Measurements from ENCODE around the gene GABRG2.
"Not testable (repeated sequence)": the region's sequence is repeated elsewhere in the genome, so short reads cannot be mapped to it uniquely, and the experiment has no call there.

Gene GABRG2

DNA sequence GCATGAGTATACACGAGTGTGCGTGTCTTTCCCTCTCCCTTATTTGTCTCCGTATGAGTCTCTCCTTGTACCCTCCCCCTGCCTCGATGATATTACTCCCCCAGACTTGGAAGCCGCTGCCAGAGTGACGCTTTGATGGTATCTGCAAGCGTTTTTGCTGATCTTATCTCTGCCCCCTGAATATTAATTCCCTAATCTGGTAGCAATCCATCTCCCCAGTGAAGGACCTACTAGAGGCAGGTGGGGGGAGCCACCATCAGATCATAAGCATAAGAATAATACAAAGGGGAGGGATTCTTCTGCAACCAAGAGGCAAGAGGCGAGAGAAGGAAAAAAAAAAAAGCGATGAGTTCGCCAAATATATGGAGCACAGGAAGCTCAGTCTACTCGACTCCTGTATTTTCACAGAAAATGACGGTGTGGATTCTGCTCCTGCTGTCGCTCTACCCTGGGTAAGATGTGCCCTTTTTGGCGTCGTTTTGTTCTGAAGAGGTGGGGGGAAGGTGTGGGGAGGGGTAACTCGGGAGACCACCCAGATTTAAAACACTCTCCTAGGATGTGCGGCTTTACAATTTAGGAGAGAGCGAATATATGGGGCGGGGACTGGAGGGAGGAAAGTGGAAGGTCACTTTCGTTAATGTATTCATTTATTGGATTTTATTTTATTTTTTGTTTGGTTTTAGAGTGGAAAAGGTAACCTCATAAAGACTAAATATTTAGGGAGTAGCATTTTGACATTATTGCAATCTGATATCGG lies at the start of gene GABRG2:
Gene GABRG2 (plus strand): TSS at position 119 of the 757 bp plus-strand sequence. CDS start 227 bp downstream, at position 346.
- no peak for DNase-seq

DNA sequence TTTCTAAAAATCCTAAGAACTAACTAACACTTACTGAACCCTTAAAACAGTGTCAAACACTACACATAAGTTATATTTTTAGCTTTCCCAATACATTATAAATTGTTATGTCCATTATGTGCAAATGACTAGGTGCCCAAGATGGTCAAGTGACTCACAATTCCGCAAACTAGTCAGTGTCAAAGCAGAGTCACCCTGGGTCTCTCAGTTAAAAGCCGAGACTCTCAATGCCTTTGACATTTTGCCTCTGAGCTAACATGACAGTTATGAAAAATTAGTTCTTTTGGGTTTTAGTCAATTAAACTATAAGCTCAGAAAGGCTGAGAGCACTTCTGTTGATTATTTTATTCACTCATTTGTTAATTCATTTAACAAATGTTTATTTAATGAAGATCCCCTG lies 42.3 kb upstream of the GABRG2 start:
- no peak for DNase-seq

DNA sequence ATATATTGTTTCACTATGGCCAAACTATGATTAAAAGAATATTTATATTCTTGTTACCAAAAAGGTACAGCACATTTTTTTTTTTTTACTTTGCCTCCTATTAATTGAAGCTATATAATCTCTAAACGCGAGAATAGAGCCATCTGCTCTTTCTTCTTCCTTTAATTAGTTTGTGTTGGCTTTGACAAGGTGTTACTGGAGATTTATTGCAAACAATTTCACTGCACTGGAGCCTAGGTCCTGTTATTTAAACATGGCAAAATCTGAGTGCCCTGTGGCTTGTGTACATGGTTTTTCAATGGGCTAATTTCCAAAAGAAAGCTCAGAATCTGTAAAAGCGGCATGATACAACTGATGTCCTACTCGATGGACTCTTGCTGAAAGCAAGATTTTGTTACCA lies 40.8 kb upstream of the GABRG2 start:
- DNase-seq = no peak

DNA sequence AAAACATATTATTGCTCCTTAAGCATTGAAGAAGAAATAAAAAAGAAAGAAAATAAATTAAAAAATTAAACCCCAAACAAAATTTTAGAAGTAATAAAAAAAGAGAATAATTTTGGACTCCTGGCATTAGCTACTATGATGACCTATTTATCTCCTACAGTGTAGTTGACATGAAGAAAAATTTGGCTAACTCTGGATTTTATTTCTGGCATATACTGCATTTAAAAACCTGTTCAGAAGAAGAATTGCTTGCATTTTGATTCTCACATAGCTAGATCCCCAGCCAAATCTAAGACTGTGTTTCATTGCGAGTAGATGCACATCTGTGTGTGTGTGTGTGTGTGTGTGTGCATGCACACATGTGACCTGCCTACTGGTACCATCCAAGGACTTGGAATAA lies 30.1 kb upstream of the GABRG2 start:
- DNase-seq = no peak

DNA sequence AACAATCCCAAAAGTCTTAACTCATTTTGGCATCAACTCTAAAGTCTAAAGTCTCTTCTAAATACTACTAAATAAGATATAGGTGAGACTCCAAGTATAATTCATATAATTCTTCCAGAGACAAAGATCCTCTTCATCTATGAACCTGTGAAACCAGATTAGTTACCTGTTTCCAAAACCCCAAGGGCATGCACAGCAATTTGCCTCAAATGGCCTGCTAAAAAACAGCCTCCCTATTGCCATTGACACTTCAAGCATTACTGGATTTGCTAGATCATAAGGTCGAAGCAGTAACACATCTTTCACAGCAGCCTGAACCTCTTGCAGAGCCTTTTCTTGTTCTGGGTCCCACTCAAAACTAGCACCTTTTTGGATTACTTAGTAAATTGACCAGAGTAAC lies 20.3 kb upstream of the GABRG2 start:
- DNase-seq = no peak

DNA sequence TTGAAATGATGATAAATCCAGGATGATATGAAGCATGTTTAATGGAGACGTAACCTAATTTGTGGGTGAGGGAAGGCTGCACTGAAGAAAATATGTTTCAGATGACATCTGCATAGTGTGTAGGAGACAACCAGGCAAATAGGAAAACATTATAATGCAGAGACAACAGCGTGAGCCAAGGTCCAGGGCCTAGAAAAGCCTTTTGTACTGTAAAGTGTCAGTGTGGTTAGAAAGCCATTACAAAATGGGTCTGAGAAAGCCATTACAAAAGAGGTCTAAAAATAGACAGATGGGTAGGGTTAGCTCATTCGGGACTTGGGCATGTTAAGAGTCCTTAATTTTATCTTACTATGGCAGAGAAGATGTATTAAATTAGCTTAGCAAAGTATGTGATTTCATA lies 14.9 kb upstream of the GABRG2 start:
- DNase-seq = no peak

DNA sequence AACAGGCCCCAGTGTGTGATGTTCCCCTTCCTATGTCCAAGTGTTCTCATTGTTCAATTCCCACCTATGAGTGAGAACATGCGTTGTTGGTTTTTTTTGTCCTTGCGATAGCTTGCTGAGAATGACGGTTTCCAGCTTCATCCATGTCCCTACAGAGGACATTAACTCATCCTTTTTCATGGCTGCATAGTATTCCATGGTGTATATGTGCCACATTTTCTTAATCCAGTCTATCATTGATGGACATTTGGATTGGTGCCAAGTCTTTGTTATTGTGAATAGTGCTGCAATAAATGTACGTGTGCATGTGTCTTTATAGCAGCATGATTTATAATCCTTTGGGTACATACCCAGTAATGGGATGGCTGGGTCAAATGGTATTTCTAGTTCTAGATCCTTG lies 12.5 kb upstream of the GABRG2 start:
- not testable (repeated sequence) for DNase-seq

DNA sequence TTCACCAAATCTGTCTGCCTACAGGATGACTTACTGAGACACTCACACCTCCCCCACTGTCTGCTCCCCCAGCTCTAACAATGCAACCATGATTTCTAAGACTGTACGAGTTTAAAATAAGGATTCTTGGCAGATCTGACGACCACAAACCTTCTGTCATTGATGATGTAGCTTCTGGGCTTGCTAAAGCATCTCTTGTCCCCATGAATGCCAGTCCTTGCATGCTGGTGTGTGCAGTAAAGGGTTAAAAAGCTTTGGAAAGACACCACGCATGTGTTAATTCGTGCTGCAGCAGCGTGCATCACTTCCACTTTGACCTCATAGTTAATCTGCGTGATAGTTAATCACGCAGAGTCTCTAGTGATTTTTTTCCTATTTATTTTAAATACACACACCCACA lies 411 bp upstream of the GABRG2 start:
- no peak for DNase-seq

DNA sequence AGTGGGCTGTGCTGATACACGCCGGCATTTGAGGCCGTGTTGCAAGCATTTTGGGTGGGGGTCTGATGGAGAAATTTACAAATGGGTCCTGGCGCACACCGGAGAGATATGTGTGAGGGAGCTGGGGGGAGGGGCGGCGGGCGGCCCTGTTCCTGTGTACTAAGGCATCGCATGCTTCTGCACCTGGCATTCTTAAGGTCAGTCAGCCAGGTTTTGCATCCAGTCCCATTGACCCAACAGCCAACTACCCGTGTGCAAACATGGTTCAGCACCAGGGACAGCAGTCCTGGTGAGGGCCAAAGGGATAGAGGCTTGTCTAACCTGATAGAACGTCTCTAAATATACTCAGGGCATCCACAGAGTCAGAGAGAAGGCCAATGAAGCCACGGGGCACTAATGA lies 839 bp downstream of the GABRG2 start:
- no peak for DNase-seq

DNA sequence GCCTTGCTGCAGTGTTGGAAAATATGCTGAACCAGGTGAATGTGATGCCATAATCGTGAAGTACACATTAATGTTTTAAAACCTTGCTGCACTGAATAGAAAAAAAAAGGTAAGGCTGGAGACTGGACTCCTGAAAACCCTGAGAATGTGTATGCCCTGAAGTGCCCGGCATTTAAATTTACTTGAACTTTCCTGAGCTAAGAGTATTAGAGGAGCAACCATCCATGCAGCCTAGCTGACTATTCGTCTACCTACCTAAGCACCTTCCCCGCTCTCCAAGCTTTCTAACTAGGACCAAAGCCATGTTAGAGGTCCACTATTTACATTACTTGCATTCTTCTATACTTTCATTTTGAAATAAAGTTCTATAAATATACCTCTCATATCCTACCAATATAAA lies 1.4 kb downstream of the GABRG2 start:
- no peak for DNase-seq

DNA sequence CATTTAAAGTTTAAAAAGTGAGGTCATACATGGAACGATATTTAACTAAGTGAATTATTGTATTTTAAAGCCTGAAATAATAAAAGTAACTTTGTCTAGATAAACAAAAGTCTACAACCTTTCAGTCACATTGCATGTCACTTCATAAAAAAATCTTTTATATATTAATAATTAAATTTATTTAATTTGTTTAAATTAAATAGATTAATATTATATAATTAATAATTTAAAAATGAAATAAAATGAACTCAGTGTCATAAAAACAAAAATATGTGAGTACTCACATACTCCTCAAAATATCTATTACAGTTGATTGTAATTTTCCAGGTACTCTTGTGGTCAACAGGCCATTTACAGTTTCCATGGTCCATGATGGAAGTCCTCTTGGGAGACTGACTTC lies 11.2 kb downstream of the GABRG2 start:
- DNase-seq = no peak

DNA sequence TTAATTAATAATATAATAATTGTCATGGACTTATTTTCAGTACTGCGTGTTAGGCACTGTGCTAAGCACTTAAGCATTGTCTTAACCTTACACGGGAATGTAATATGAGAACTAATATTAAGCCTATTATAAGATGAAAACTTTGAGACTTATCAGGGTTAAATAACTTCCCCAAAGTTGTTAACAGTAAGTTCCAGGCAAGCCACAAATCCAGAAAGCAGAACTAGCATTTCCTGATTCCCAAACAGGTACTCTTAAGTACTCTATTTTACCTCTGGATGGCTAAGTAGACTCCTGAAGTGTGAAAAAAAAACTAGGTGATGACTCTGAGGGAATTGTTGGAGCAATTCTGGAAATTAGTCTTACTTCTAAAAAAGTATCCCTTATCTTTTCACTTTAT lies 23.8 kb downstream of the GABRG2 start:
- DNase-seq = no peak

DNA sequence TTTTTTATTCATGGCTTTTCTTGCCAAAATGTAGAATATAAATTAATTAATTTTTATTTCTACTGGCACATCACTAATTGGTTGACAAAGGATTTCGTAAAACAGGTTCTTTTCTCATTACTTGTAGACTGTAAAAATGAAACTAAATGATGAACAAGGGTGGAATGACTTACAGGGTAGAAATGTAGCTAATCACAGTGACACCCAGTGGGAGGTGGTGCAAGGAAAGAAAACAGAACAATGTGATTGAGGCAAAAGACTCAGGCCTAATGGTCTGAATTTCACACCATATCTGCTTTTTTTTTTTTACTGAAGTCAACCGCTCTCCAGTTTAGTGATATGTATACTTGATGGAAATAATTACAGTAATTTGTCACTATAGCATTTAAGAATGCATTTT lies 28.9 kb downstream of the GABRG2 start:
- DNase-seq = no peak

DNA sequence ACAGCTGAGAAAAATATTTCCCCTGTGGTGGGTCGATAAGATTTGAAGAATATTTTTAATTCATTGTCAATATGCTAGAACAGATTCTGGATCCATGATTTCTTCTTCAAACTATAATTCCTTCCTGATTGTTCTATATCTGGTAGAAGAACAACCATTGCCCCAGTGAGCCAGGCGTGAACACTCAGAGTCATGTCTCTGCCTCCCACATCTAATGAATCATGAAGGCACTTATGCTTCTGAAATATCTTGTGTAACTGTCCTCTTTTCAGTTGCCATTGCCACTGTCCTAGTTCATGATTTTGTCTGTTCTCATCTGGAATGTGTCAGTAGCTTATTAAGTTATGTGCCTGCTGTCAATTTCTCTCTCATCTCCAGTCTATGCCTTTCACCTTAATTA lies 40.0 kb downstream of the GABRG2 start:
- no peak for DNase-seq

DNA sequence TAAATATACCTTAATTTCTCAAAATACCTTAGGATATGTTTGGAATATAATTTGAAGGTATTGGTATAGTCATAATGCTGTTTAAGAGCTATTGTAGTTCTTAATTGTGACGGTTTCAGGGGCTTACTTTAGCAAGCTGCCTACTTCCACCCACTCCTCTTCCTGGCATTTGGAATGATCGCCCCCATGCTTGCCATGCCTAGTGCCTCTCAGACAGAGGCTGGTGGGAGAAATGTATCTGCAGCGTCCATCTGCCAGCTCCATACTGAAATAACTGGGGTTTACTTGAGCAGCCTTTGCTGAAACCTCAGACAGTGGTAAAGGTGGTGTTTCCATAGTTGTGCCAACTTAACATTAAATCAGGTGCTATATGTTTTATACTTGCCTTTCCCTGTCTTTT lies 52.2 kb downstream of the GABRG2 start:
- no peak for DNase-seq

DNA sequence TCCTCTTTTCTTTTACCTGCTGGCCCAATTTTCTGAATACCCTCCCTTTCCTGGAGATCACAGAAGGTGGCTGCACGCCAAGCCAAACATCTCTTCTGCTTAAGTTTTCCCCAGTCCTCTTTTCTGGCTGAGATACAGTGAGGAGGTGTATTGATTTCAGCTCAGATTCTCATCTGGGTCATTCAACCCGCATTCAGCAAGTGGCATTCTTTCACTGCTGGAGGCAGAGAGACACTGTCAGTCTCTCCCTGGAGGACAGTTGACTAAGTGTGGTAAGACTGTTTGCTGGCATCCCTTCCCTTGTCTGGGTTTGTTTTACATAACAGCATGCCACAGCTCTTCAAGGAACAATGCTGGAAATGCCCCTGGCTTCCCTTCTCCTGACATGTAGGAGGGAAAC lies 60.5 kb downstream of the GABRG2 start:
- no peak for DNase-seq

DNA sequence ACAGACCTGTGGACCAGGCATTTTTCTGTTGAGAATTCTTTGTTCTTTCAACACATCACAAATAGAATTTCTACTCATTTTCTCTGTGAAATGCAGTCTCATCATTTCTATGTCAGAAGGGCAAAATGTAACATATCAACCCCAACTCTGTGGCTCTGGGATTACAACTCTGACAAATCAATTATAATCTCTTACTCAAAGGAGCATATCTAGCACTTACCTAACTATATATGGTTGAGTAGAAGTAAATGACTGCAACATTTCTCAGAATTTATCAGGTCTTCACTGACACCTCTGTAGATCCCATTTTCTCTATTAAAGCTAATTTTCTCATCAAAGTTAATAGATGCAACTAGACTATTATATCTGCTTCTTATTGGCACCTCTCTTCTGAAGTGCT lies 64.8 kb downstream of the GABRG2 start:
- DNase-seq = no peak

DNA sequence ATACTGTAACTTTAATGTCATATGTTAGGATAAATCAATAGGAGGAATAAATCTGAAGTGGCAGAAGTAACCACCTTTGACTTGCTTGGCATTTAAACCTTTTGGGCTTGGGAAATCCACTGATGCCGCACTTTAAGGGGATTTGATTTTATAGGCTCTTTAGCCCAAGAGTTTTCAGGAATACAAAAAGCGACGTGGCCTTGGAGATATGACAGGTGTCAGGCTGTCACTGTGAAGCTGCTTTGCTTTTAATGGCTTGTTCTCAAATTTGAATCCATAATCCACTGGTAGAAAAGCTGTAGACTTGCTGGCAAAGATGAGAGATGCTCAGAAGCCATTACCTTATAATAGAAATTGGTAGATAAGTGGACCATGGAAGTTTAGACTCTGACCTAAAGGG lies 71.6 kb downstream of the GABRG2 start:
- no peak for DNase-seq

DNA sequence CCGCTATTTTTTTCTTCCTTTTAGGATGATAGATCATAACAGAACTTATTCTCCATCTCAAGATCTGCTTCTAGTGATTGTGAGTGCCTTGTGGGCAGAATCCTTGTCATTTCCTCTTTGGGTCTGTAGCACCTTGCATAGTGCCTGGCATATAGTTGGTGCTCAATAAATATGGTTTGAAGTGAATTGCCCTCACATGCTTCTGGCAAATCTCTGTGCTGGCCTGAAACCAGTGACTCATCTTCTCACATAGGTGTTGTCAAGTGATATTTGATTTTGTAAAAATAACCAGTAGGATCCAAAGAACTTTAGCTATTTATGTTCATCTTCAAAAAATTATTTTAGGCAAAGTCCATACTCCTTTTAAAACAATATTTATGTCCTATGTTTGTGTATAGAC lies 86.7 kb downstream of the GABRG2 start:
- no peak for DNase-seq

DNA sequence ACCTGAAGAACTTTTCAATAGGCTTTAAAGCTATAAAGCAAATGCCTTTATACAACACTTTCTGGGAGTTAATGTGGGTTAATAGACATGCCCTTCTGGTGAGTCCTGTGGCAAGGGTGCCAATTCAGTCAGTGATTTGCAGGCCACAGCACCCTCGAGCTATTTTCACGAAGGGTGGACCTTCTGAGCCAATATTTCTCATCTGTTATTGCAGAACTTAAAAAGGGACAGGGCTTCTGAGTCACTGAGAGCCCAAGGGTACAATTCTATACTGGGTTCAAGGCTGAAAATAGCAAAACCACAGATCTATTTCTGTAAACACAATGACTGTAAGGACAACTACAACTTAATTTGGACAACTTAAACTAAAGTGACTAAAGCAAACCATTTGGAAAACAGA lies 92.8 kb downstream of the GABRG2 start:
- DNase-seq = no peak

DNA sequence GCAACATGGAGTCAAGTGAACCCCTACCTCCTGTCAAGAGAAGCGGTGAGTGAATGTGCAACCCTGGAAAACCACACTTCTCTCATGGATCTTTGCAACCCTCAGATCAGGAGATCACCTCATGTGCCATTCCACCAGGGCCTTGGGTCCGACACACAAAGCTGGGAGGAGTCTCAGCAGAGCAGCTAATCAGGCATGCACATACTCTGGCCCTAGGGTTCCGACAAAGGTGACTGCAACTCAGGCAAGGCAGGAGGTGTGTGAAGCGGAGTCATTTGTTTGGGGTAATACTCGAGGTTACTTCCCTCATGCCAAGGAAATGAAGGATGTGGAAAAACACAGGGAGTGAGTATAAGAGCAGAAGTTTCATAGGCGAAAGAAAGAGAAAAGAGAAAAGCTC lies 96.1 kb downstream of the GABRG2 start:
- DNase-seq = no peak

DNA sequence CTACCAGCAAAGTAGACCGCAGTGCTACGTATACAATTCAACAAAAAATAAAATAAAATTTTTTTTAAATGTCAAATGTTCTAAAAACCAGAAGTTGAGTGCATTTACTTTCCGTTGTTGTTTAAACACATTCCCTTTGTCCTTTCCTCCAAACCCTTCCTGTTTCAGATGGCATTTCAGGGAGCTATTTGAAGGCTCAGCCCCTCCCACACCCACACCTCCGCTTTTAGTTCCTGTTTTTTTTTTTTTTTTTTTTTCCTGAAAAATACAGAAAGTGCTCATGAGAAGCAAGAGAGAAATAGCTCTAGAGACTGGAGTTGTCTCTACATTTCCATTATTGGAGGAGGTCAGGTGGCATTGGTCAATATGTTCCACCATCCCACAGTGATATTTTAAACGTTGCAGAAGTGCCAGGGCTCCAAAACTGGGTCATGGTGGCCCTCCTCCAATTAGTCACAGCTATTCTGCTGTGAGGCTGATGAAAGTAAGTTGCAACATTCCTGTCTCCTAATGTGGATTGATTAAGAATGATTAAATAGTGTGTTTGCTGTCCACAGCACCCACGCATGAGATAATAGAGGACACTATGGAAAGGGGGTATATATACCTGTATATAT lies 106.9 kb downstream of the GABRG2 start:
- DNase-seq = no peak

DNA sequence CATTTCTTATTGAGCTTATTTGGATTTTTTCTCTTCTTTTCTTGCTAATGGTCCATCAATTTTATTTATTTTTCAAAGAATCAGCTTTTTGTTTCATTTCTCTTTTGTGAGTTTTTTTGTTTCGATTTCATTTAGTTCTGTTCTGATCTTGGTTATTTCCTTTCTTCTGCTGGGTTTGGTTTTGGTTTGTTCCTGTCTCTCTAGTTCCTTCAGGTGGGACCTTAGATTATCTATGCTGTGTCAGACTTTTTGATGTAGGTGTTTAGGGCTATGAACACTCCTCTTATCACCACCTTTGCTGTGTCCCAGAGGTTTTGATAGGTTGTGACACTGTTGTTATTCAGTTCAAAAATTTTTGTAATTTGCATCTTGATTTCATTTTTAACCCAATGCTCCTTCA lies 119.8 kb downstream of the GABRG2 start:
- no peak for DNase-seq

DNA sequence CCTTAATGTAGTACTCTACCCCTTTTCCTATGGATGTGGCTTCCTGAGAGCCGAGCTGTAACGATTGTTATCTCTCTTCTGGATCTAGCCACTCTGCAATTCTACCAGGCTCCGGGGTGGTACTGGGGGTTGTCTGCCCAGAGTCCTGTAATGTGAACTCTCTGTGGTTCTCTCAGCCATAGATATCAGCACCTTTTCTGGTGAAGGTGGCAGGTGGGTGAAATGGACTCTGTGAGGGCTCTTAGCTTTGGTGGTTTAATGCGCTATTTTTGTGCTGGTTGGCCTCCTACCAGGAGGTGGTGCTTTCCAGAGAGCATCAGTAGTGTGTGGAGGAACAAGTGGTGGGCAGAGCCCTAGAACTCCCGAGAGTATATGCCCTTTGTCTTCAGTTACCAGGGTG lies 122.1 kb downstream of the GABRG2 start:
- no peak for DNase-seq

DNA sequence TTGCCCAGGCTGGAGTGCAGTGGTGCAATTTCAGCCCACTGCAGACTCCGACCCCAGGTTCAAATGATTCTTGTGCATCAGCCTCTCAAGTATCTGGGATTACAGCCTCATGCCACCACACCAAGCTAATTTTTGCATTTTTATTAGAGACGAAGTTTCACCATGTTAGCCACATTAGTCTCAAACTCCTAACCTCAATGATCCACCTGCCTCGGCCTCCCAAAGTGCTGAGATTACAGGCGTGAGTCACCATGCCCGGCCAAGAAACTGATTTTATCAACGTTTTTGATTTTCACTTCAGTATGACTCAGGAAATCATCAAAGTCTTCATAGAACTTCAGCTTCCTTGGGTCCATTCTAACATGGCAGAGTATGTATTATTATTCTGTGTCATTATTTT lies 125.4 kb downstream of the GABRG2 start:
- DNase-seq = no peak
